Measurements from ENCODE around the gene MAP6.

The MAP6 gene

DNA sequence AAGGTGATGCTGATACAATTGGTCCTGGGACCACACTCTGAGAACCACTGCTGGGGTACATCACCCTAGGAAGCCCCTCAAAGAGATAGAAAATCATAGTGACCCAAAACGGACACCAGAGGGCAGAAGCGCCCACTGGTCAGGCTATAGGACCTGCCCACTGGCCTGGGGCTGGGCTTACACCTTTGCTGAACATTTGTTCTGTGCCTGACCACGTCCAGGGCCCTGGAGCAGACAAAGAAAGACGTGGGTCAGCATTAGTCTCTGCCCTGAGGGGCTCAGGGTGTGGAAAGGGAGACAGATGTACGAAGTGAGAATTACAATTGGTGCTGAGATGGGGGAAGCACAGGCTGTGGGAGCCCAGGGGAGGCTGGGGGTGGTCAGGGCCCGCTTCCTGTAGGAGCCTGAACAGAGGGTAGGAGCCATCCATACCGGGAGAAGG lies 121.2 kb downstream of the MAP6 start:
- no peak for DNase-seq

DNA sequence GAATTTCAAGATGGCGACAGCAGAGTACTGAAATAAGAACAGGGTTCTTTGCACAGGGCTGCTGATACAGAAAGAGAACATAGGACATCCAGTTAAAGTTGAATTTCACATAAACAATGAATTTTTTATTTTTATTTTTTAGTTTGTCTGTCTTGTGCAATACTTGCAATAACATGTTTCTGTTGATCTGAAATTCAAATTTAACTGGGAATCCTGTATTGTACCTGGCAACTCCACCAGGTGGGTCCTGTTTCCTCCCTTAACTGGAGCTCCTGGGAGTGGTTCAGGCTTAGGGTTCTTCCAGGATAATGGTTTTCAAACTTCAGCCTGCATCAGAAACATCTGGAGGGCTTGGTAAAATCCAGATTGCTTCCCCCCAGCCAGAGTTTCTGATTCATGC lies 121.7 kb downstream of the MAP6 start:
- DNase-seq: no peak
- Histone ChIP-seq H3K27ac (ENCODE audit: insufficient read depth, low read length, poor library complexity, severe bottlenecking) (no peak overlapping the region), H3K36me3 (ENCODE audit: control insufficient read depth, insufficient read depth, low read length) (no peaks in the 10 kb centered on the region), H3K4me1 (ENCODE audit: control insufficient read depth, insufficient read depth, low read length, poor library complexity, severe bottlenecking) (no peaks in the 10 kb centered on the region), H3K27me3 (replicated peaks; ENCODE audit: control insufficient read depth, insufficient read depth, low read length, poor library complexity, severe bottlenecking) (no peaks in the 10 kb centered on the region), H3K9me3 (ENCODE audit: control insufficient read depth, low read length) (no peaks in the 10 kb centered on the region), H3K4me3 (ENCODE audit: insufficient read depth, low read depth, low read length, poor library complexity, severe bottlenecking) (no peak overlapping the region)

More for the DNA sequence above, 121.2 kb downstream of the MAP6 start:
- no peaks in the 10 kb centered on the region for H3K27me3 ChIP-seq (replicated peaks; ENCODE audit: control insufficient read depth, insufficient read depth, low read length, poor library complexity, severe bottlenecking)
- H3K27ac ChIP-seq (ENCODE audit: insufficient read depth, low read length, poor library complexity, severe bottlenecking): no peak overlapping the region
- no peak overlapping the region for H3K4me3 ChIP-seq (ENCODE audit: insufficient read depth, low read depth, low read length, poor library complexity, severe bottlenecking)
- no peaks in the 10 kb centered on the region for H3K36me3 ChIP-seq (ENCODE audit: control insufficient read depth, insufficient read depth, low read length)
- no peaks in the 10 kb centered on the region for H3K4me1 ChIP-seq (ENCODE audit: control insufficient read depth, insufficient read depth, low read length, poor library complexity, severe bottlenecking)
- H3K9me3 ChIP-seq (ENCODE audit: control insufficient read depth, low read length): no peaks in the 10 kb centered on the region

DNA sequence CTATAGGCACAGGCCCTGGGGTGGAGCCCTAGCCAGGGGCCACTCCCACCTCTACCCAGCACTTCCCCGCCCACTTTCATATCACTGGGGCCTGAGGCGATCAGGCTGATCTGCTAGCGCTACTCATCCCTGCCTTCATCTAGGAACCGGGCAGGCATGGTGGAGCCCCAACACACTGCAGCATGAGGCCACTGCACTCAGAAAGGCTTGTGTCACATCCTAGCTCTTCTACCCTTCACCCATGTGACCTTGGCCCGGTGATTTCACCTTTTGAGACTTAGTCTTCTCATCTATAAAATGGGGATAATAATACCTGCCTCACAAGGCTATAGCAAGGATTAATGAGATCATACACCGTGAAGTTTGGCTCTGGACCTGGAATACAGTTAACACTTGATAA lies 125.0 kb downstream of the MAP6 start:
- DNase-seq: no peak
- Histone ChIP-seq H3K27ac (ENCODE audit: insufficient read depth, low read length, poor library complexity, severe bottlenecking) (no peak overlapping the region), H3K27me3 (replicated peaks; ENCODE audit: control insufficient read depth, insufficient read depth, low read length, poor library complexity, severe bottlenecking) (no peaks in the 10 kb centered on the region), H3K4me3 (ENCODE audit: insufficient read depth, low read depth, low read length, poor library complexity, severe bottlenecking) (no peak overlapping the region), H3K4me1 (ENCODE audit: control insufficient read depth, insufficient read depth, low read length, poor library complexity, severe bottlenecking) (no peaks in the 10 kb centered on the region), H3K9me3 (ENCODE audit: control insufficient read depth, low read length) (no peaks in the 10 kb centered on the region), H3K36me3 (ENCODE audit: control insufficient read depth, insufficient read depth, low read length) (no peaks in the 10 kb centered on the region)

DNA sequence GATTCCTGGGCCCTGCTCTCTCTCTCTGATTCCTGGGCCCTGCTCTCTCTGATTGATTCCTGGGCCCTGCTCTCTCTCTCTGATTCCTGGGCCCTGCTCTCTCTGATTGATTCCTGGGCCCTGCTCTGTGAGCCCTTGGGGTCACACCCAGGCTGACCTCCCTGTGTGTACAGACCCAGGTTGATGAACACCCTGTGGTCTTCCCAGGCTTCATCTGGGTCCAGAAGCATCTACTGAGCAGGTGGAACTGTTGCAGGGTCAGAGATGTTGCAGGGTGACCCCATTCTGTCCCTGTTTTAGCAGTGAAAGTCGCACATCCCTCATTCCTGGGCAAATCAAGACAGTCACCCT lies 126.8 kb downstream of the MAP6 start:
- no peak overlapping the region for H3K4me3 ChIP-seq (ENCODE audit: insufficient read depth, low read depth, low read length, poor library complexity, severe bottlenecking)
- H3K4me1 ChIP-seq (ENCODE audit: control insufficient read depth, insufficient read depth, low read length, poor library complexity, severe bottlenecking): no peaks in the 10 kb centered on the region
- DNase-seq: no peak
- H3K27ac ChIP-seq (ENCODE audit: insufficient read depth, low read length, poor library complexity, severe bottlenecking): no peak overlapping the region
- H3K9me3 ChIP-seq (ENCODE audit: control insufficient read depth, low read length): no peaks in the 10 kb centered on the region
- H3K27me3 ChIP-seq (replicated peaks; ENCODE audit: control insufficient read depth, insufficient read depth, low read length, poor library complexity, severe bottlenecking): no peaks in the 10 kb centered on the region
- no peaks in the 10 kb centered on the region for H3K36me3 ChIP-seq (ENCODE audit: control insufficient read depth, insufficient read depth, low read length)

DNA sequence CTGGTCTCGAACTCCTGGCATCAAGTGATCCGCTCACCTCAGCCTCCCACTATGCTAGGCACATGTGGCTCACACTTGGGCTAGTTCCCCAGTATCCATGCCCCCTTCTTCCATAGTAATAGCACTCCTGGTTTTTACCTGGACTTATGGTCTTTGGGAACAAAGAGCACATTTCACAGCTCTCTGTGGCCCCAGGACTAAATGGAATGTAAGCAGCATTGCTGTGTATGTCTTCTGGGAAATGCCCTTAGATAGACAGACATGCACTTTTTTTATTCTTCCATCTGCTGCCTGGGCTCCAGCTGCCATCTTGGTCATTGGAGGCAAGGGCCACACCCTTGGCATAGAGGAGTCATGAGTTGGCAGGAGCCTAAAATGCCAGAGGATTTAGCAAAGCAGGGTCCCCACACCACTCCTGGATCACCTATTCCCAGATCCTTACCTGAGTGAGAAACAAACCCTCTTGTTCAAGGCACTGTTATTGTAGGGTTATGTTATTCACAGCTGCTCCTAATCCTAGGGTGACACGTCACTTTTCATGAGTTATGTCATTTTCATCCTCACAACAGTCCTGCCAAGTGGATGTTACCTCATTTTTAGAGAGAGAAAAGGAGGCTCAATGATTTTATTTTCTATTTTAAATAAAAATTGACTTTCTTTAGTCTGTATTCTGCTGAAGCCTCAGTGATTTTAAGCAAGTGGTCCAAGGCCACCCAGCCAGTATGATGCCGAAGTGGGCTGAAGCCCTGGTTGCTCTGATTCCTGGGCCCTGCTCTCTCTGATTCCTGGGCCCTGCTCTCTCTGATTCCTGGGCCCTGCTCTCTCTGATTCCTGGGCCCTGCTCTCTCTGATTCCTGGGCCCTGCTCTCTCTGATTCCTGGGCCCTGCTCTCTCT lies 127.4 kb downstream of the MAP6 start:
- no peak overlapping the region for H3K27ac ChIP-seq (ENCODE audit: insufficient read depth, low read length, poor library complexity, severe bottlenecking)
- no peaks in the 10 kb centered on the region for H3K27me3 ChIP-seq (replicated peaks; ENCODE audit: control insufficient read depth, insufficient read depth, low read length, poor library complexity, severe bottlenecking)
- no peak overlapping the region for H3K4me3 ChIP-seq (ENCODE audit: insufficient read depth, low read depth, low read length, poor library complexity, severe bottlenecking)
- DNase-seq: no peak
- no peaks in the 10 kb centered on the region for H3K9me3 ChIP-seq (ENCODE audit: control insufficient read depth, low read length)
- H3K36me3 ChIP-seq (ENCODE audit: control insufficient read depth, insufficient read depth, low read length): no peaks in the 10 kb centered on the region
- H3K4me1 ChIP-seq (ENCODE audit: control insufficient read depth, insufficient read depth, low read length, poor library complexity, severe bottlenecking): no peaks in the 10 kb centered on the region

DNA sequence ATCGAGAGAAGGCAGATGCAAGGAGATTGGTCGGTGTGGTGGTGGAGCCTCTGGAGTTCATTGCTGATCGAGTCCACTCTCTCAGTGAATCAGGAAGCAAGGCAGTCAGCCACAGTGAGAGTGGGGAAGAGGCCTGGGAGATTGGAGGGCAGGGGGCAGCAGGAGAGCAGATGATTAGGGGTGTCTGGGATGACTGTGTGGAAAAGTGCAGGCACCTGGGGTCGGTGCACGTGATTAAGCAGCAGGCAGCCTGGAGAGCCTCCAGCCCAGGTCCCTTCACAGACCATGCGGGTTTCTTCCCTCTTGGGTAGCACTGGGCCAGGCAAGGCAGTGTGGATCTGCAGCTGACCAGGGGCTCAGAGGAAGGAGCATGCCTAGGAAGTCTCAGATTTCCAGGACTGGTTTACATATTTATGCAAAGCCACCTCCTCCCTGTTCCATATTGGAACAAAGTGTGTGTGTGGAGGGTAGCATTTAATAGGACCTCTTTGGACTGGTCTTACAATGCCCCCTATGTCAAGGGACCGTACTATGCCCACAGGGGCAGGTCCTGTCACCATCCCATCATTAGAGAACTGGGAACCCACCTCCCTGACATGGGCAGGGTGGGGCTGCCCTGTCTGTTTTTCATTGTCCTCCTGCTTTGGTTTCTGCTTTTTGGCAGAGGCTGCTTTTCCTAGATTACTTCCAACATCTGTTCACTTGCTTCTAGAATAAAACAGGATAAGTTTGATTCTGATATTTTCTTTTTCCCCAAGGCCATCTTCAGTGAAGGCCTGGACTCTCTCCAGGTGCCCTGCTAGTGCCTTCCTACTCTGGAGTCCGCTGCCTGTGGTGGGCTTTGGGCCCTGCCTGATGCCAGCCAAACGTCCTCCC lies 129.1 kb downstream of the MAP6 start:
- Histone ChIP-seq H3K27ac (ENCODE audit: insufficient read depth, low read length, poor library complexity, severe bottlenecking) (no peak overlapping the region), H3K9me3 (ENCODE audit: control insufficient read depth, low read length) (no peaks in the 10 kb centered on the region), H3K27me3 (replicated peaks; ENCODE audit: control insufficient read depth, insufficient read depth, low read length, poor library complexity, severe bottlenecking) (no peaks in the 10 kb centered on the region), H3K36me3 (ENCODE audit: control insufficient read depth, insufficient read depth, low read length) (no peaks in the 10 kb centered on the region), H3K4me3 (ENCODE audit: insufficient read depth, low read depth, low read length, poor library complexity, severe bottlenecking) (no peak overlapping the region), H3K4me1 (ENCODE audit: control insufficient read depth, insufficient read depth, low read length, poor library complexity, severe bottlenecking) (no peaks in the 10 kb centered on the region)
- no peak for DNase-seq

DNA sequence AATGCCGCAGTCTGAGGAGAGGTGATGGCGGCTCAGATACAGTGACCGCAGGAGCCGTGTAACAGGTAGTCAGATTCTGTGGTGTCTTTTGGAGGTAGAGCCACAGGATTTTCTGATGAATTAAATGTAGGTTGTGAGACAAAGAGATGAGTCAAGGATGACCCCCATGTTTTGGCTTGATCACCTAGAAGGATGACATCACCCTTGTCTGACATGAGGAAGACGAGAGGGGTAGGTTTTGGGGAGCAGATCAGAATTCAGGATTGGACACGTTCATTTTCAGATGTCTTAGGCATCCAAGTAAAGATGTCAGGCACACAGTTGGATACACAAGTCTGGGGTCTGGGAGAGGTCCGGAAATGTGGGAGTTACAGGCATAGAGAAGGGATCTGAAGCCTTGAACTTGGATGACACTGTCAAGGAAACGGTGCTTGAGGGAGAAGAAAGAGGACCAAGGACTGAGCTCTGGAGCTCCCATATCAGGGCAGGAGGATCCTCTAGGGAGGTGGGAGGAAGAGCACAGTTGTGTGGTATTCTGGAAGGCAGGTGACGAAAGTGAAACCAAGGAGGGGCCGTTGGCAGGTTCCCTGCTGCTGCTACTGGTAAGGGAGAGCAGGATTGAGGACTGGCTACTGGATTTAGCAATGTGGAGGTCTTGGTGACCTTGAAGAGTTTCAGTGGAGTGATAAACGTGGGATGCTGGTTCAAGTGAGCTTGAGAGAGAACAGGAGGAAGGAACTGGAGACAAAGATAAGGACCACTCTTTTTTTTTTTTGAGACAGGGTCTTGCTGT lies 130.5 kb downstream of the MAP6 start:
- Histone ChIP-seq H3K9me3 (ENCODE audit: control insufficient read depth, low read length) (no peaks in the 10 kb centered on the region), H3K4me1 (ENCODE audit: control insufficient read depth, insufficient read depth, low read length, poor library complexity, severe bottlenecking) (no peaks in the 10 kb centered on the region), H3K27me3 (replicated peaks; ENCODE audit: control insufficient read depth, insufficient read depth, low read length, poor library complexity, severe bottlenecking) (no peaks in the 10 kb centered on the region), H3K27ac (ENCODE audit: insufficient read depth, low read length, poor library complexity, severe bottlenecking) (no peak overlapping the region), H3K36me3 (ENCODE audit: control insufficient read depth, insufficient read depth, low read length) (no peaks in the 10 kb centered on the region), H3K4me3 (ENCODE audit: insufficient read depth, low read depth, low read length, poor library complexity, severe bottlenecking) (no peak overlapping the region)
- DNase-seq: no peak

DNA sequence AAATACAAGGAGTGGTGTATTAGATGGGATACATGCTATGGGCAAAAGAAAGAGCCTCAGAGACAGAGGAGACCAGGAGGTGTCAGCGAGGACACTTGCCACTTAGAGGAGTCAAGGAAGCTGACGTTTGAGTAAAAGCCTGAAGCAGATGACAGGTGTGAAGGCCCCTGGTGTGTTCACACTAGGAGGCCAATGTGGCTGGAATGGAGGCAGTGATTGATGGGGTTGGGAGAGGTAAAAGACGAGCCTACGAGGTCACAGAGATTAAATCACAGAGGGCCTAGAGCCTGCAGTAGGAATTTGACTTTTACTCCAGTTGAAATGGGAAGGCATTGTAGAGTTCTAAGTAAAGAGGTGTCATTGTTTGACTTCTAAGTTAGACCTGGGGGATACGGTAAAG lies 131.1 kb downstream of the MAP6 start:
- Histone ChIP-seq H3K27ac (ENCODE audit: insufficient read depth, low read length, poor library complexity, severe bottlenecking) (no peak overlapping the region), H3K27me3 (replicated peaks; ENCODE audit: control insufficient read depth, insufficient read depth, low read length, poor library complexity, severe bottlenecking) (no peaks in the 10 kb centered on the region), H3K4me1 (ENCODE audit: control insufficient read depth, insufficient read depth, low read length, poor library complexity, severe bottlenecking) (no peaks in the 10 kb centered on the region), H3K4me3 (ENCODE audit: insufficient read depth, low read depth, low read length, poor library complexity, severe bottlenecking) (no peak overlapping the region), H3K36me3 (ENCODE audit: control insufficient read depth, insufficient read depth, low read length) (no peaks in the 10 kb centered on the region), H3K9me3 (ENCODE audit: control insufficient read depth, low read length) (no peaks in the 10 kb centered on the region)
- no peak for DNase-seq

Data from effector memory CD4-positive, alpha-beta T cell (primary cell).